IPS DF 4.7 (cell line): ENCODE data around the gene USP50.
"Not testable (repeated sequence)": the region's sequence is repeated elsewhere in the genome, so short reads cannot be mapped to it uniquely, and the experiment has no call there.

Experiments used
- DNase-seq: peaks from one replicate; pipeline ENCODE4 v3.0.0-alpha.2; 2013; ENCODE audit warnings: low spot score; ENCODE audit errors: extremely low read depth

Gene USP50

DNA sequence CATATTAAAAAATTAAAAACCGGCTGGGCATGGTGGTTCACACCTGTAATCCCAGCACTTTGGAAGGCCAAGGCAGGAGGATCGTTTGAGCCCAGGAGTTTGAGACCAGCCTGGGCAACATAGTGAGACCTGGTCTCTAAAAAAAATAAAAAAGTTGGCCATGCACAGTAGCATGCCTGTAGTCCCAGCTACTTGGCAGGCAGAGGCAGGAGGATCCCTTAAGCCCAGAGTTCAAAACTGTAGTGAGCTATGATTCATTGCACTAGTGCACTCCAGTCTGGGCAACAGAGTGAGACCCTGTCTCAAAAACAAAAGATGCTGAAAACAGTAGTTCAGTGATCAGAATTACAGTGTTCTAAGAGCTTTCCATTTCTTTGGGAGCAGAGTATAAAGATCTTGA, 40.8 kb downstream of the USP50 start:
- not testable (repeated sequence) for DNase-seq

DNA sequence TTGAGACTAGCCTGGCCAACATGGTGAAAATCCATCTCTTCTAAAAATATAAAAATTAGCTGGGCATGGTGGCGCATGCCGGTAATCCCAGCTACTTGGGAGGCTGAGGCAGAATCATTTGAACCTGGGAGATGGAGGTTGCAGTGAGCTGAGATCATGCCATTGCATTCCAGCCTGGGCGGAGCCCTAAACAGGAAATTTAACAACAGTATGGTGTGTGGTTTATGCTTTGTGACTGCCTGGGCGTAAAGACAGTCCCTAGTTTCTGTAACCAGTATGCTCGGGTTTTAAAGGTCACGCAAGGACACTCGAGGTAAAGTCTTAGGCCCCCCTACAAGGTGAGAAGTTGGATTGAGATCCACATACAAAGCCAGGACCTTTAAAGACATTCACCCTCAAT, 43.3 kb downstream of the USP50 start:
- no peak for DNase-seq

DNA sequence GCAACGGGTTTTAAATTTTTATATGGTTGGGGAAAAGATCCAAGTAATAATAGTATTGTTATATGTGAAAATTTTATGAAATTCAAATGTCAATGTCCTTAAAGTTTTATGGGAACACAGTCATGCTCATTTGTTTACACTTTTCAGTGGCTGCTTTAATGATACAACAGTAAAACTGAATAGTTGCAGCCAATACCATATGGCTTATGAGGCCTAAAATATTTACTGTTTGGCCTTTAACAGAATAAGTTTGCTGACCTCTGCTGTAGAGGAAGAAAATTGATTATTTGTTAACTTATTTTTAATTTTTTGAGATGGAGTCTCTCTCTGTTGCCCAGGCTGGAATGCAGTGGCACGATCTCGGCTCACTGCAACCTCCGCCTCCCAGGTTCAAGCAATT, 44.7 kb downstream of the USP50 start:
- DNase-seq: no peak

DNA sequence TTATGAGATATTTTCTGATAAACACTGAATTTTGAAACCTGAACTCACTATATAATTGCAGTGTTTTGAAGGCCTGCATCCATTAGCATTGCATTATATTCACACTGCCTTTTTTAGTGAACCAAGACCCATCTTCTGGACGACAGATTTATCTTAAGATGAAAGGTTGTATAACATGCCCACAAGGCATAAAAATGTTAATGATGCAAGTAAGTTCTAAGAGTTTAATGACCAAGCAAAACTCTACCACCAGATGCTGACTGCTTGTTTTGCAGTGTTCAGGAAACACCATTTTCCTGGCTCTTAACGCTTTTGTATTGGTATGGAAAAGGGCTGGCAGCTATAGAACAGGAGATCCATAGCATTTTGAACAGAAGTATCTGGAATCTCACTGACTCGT, 46.1 kb downstream of the USP50 start:
- DNase-seq: no peak

- no peak for DNase-seq
Observed at GRCh38 chr15:50496692-50497091, 49.8 kb downstream of the USP50 start.

DNA sequence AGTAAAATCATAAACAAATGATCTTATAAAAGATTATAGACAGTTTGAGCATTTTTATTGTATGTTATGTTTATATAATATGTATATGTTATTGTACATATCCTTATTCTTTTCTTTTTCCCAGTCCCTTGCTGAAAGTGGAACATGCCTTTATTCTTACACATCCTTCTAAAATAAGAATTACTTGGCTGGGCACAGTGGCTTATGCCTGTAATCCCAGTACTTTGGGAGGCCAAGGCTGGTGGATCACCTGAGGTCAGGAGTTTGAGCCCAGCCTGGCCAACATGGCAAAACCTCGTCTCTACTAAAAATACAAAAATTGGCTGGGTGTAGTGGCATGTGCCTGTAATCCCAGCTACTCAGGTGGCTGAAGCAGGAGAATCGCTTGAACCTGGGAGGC, 51.9 kb downstream of the USP50 start:
- not testable (repeated sequence) for DNase-seq

- no peak for DNase-seq
Observed at GRCh38 chr15:50493625-50494024, 52.8 kb downstream of the USP50 start.

- no peak for DNase-seq
Observed at GRCh38 chr15:50487287-50487686, 59.2 kb downstream of the USP50 start.

GRCh38 chr15:50485389-50485788, 61.1 kb downstream of the USP50 start:
- DNase-seq: no peak

- DNase-seq: no peak
Observed at GRCh38 chr15:50484781-50485180, 61.7 kb downstream of the USP50 start.

GRCh38 chr15:50476143-50476542, 70.3 kb downstream of the USP50 start:
- DNase-seq: no peak

GRCh38 chr15:50471072-50471471, 75.4 kb downstream of the USP50 start:
- DNase-seq: no peak

DNA sequence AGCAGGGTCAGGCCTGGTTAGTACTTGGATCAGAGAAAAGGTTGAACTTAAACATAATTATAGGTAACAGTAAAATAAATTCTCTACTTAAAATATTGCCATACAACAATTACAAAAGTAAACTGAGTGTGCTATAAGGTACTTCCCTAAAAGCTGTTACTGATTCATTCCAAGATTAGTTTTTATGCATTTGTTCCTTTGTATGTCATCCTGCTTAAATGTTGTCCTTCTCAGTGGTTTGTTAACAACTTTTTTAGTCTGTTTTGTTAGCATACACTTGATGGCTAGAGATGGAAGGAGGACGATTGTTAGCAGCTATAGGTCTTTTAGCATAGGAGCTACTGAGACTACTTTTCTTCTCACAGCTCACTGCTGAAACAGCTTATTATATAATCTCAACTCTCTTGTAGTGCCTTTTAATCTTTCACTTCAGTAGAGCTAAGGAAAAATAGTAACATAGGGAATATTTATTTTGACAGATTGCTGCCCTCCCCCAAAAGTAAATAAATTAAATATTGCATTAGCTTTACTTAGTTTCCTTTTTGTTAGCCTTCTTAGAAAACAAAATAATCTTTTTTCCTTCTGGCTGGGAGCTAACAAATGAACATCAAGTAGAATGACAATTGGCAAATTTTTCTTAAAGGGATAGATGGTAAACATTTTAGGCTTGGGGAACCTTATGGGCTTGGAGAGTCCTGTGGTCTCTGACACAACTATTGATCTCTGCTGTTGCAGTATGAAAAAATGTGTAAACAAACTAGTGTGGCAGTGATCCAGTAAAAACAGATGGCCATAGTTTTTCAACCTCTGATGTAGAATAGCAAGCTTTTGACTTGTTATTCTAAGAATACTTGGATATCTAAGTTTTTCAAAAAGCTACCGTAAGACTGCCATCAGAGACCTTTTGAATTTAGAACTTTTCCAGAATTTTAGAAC, 82.8 kb downstream of the USP50 start:
- DNase-seq: no peak

GRCh38 chr15:50458348-50459112, 87.9 kb downstream of the USP50 start:
- DNase-seq: no peak

DNA sequence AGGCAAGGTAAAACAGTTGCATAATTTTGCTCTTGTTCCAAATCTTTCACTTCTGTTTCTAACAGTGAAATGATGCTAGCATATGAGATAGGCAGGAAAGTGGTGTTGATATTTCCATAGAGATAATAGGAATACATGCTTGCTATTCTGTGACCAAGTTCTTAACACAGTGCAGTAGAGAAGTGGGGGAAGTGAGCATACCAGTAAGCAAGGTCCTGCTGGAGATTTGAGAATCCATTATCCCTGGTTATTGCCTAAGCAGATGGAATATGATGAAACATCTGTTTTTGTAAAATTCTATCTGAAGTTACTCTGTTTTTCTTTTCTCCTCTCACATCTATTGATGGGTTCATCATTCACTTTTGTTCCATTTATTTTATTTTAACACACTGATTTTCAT, 93.5 kb downstream of the USP50 start:
- no peak for DNase-seq
